Kidney (tissue), 14 donors: ENCODE data around the gene GSTT2. TPM values are rescaled to one million over a fixed set of nuclear protein-coding genes. Genes with fewer than 3 reads are reported as not detected.
"Not testable (repeated sequence)": the region's sequence is repeated elsewhere in the genome, so short reads cannot be mapped to it uniquely, and the experiment has no call there.

Experiments
- DNase-seq, 5 donors: peaks; one replicate each; pipeline ENCODE4 v3.0.0-alpha.2; 2013 to 2020
- FAIRE-seq: peaks from 2 replicates; lab custom pipeline; 2012; peaks lifted over from hg19 to GRCh38; lab: Jason Lieb, UNC
- H3K27ac ChIP-seq, 2 donors: one replicate each; pipeline ENCODE4 v1.7.0; 2013; ENCODE audit warnings: low read depth in 2 of 2, low read length in 2 of 2, inconsistent platforms in 1 of 2
- H3K27me3 ChIP-seq: one replicate; pipeline ENCODE4 v1.7.1; 2013; ENCODE audit warnings: low read length, inconsistent platforms; ENCODE audit not compliant: control insufficient read depth, insufficient read depth
- H3K36me3 ChIP-seq, 3 donors: one replicate each; pipeline versions ENCODE4 v1.7.0 to v1.7.1; 2013; ENCODE audit warnings: low read length in 3 of 3, control low read depth in 1 of 3, inconsistent platforms in 1 of 3; ENCODE audit not compliant: insufficient read depth in 3 of 3, control insufficient read depth in 2 of 3
- H3K4me1 ChIP-seq, 3 donors: one replicate each; pipeline versions ENCODE4 v1.7.0 to v1.7.1; 2013; ENCODE audit warnings: low read length in 3 of 3, inconsistent platforms in 1 of 3, low read depth in 1 of 3; ENCODE audit not compliant: control insufficient read depth in 2 of 3, insufficient read depth in 2 of 3
- H3K4me3 ChIP-seq, 3 donors: one replicate each; pipeline versions ENCODE4 v1.7.0 to v1.8.1; 2013; ENCODE audit warnings: low read length in 3 of 3, control low read depth in 1 of 3, inconsistent platforms in 1 of 3
- H3K9ac ChIP-seq, 3 donors: one replicate each; pipeline versions ENCODE4 v1.7.0 to v1.7.1; 2013; ENCODE audit warnings: low read length in 3 of 3, control low read depth in 1 of 3, inconsistent platforms in 1 of 3
- H3K9me3 ChIP-seq, 3 donors: one replicate each; pipeline versions ENCODE4 v1.7.0 to v1.7.1; 2013; ENCODE audit warnings: low read length in 3 of 3, control low read depth in 1 of 3, inconsistent platforms in 1 of 3; ENCODE audit not compliant: control insufficient read depth in 2 of 3, insufficient read depth in 1 of 3
- CTCF ChIP-seq: IDR thresholded peaks from 3 replicates; pipeline ENCODE4 v1.5.1; 2012; ENCODE audit warnings: mild to moderate bottlenecking, moderate library complexity, borderline replicate concordance; ENCODE audit not compliant: insufficient read depth; ENCODE audit errors: extremely low read depth
- intact Hi-C: fragments of 100-400 bp; cut with DNase I; formaldehyde crosslinking; loops from one replicate; pipeline ENCODE4 v1.11.1; 2022
- polyA plus RNA-seq: library from polyadenylated mRNA; stranded (reverse); fragments of 350-450 nt; fragmentation: Illumina TruSeq; extraction: RNeasy Lipid Tissue Mini Kit (QIAGEN cat#74804); gene quantifications from one replicate; pipeline ENCODE4 v1.2.3, GENCODE V29; 2014; ENCODE audit warnings: low read depth, low replicate concordance; ENCODE audit not compliant: insufficient read depth
- total RNA-seq: library from RNA; stranded (reverse); fragmentation: NEBNext Ultra II Directional; extraction: Animal tissue kit (Norgen Biotek cat#: 25700); gene quantifications from one replicate; pipeline ENCODE4 v1.2.1, GENCODE V29; 2021
- donor health status: control.
- donor health status: control.
- donor health status: control.
- donor health status: control.
- donor health status: control.
- donor health status: DM: yes; HTN: yes; CAD: no.
- donor health status: Normal renal cell carcinoma (clear cell type).

Gene GSTT2
- total and polyA plus RNA-seq, 2 donors from 2014 or later: 1.3 to 2.4 TPM

- Histone ChIP-seq H3K27me3 (no peaks in the 10 kb centered on the region), H3K9me3 (no peaks in the 10 kb centered on the region), H3K36me3 (no peaks in the 10 kb centered on the region), H3K4me1 (no peaks in the 10 kb centered on the region), H3K9ac (no peak overlapping the region), H3K4me3 (no peak overlapping the region), H3K27ac (no peak overlapping the region)
- no peak for FAIRE-seq
- DNase-seq: no peak
- TF ChIP-seq CTCF: no peak
- intact Hi-C loops: no loop called here
These were observed 17.2 kb downstream of the GSTT2 start for GRCh38 chr22:23997092-23997491.

- FAIRE-seq, H3K4me1 ChIP-seq, H3K4me3 ChIP-seq, intact Hi-C loops, H3K36me3 ChIP-seq, H3K27ac ChIP-seq, H3K9ac ChIP-seq, DNase-seq, H3K27me3 ChIP-seq, H3K9me3 ChIP-seq: not testable (repeated sequence)
These were observed 19.8 kb downstream of the GSTT2 start for GRCh38 chr22:23999779-24000178.

- FAIRE-seq (no peak), DNase-seq (no peak)
- Histone ChIP-seq H3K9me3 (no peaks in the 10 kb centered on the region), H3K9ac (no peak overlapping the region), H3K4me1 (no peaks in the 10 kb centered on the region), H3K36me3 (no peaks in the 10 kb centered on the region), H3K4me3 (no peak overlapping the region), H3K27ac (no peak overlapping the region), H3K27me3 (no peaks in the 10 kb centered on the region)
- no peak for TF ChIP-seq CTCF
- intact Hi-C loops: no loop called here
These were observed 21.4 kb downstream of the GSTT2 start for GRCh38 chr22:24001314-24001713.

GRCh38 chr22:24002272-24002671 is 22.3 kb downstream of the GSTT2 start:
- Histone ChIP-seq H3K27me3 (no peaks in the 10 kb centered on the region), H3K9me3 (no peaks in the 10 kb centered on the region), H3K9ac (no peak overlapping the region), H3K36me3 (no peaks in the 10 kb centered on the region), H3K27ac (no peak overlapping the region), H3K4me3 (no peak overlapping the region), H3K4me1 (no peaks in the 10 kb centered on the region)
- FAIRE-seq (no peak), DNase-seq (no peak)
- intact Hi-C loops: no loop called here
- no peak for TF ChIP-seq CTCF
